ENCODE data around the gene UBTD2. TPM values are rescaled to one million over a fixed set of nuclear protein-coding genes. Genes with fewer than 3 reads are reported as not detected.

Gene UBTD2
- total RNA-seq, 4 donors from 2014 or later: 7.1 to 15.1 (median 9.4) TPM

DNA sequence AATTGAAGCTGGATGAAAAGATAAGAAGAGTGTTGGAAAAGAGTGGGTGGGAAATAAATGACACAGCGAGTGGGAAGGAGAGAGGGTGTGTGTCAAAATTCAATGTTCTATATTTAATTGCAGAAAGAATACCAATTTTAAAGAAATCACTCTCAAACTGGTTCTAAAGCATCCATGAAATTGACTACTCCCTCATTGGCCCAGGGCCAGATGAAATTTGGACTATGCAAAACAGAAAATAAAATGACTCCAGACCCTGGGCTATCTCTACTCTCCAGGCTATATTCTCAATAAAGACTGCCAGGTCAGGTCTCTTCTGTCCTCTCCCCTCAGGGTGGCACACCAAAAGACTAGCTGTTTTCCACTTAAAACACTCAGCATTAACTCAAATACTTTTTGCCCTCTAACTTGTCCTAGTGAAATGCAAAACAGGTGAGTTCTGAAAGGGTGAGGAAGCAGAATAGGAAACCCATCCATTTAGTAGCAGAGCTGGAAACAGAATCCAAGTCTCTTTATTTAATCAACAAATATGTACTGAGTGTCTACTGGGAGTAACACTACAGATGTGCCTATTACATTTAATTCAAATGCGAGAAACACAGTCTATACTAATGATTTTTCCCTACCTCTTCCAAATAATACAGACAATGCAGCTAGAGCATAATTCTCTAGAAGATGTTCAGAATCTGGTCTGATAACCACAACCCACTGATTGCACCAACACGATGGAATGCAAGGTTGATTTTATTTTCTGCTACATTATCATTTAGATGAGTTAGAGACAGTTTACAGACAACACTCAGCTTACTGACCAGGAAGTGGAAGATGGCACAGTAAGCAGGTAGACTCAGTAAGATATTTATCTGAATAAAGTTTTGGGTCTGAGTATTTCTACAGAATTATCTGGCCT is 47.5 kb downstream of the UBTD2 start:
- H3K4me3 ChIP-seq (ENCODE audit: low read depth, poor library complexity, severe bottlenecking): no peak overlapping the region
- no peak for DNase-seq (ENCODE audit: low spot score in 2 of 2)
- no peak for TF ChIP-seq POLR2A (IDR thresholded peaks at IDR 0.05)
- TF ChIP-seq, protein P1, sequence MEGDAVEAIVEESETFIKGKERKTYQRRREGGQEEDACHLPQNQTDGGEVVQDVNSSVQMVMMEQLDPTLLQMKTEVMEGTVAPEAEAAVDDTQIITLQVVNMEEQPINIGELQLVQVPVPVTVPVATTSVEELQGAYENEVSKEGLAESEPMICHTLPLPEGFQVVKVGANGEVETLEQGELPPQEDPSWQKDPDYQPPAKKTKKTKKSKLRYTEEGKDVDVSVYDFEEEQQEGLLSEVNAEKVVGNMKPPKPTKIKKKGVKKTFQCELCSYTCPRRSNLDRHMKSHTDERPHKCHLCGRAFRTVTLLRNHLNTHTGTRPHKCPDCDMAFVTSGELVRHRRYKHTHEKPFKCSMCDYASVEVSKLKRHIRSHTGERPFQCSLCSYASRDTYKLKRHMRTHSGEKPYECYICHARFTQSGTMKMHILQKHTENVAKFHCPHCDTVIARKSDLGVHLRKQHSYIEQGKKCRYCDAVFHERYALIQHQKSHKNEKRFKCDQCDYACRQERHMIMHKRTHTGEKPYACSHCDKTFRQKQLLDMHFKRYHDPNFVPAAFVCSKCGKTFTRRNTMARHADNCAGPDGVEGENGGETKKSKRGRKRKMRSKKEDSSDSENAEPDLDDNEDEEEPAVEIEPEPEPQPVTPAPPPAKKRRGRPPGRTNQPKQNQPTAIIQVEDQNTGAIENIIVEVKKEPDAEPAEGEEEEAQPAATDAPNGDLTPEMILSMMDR (IDR thresholded peaks at IDR 0.05): no peak
- intact Hi-C loops (cut with DNase I; ENCODE audit: low total_unique reads): no loop called here
- WGBS, 2 donors: 74 to 75% methylated on average over 3 of the region's 3 CpGs

DNA sequence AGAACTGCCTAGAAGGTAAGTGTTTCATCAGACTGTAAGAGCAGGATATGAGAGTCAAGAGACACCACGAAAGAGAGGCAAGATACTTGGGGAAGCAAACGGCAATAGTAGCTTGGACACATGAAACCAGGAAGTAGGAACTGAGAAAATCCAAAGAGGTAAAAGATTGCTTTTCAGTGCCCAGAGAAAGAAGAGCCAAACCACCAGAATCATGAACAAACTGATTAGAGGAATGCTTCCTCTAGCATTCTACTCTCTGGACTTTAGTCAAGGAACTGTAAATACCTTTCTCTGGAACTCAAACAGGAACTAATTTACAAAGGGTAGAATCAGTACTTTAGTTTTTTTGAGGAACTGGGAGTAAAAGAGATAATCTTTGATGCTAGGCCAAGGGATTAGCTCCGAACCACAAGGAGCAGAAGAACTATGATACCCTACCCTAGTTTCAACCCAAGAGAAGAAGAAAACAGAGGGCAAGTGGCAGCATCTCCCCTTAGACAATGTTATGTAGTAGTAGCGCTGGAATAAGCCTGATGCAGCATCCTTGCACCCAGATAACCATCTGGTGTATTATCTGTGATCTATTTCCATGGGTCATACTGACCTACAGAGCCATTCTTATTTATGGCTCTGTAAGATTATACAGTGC is 48.3 kb downstream of the UBTD2 start:
- intact Hi-C loops (cut with DNase I; ENCODE audit: low total_unique reads): no loop called here
- no peak overlapping the region for H3K4me3 ChIP-seq (ENCODE audit: low read depth, poor library complexity, severe bottlenecking)
- 45% methylated on average over 4 of the region's 4 CpGs for WGBS, 2 donors
- no peak for DNase-seq (ENCODE audit: low spot score in 2 of 2)
- TF ChIP-seq, protein P1 (IDR thresholded peaks at IDR 0.05): no peak
- TF ChIP-seq POLR2A (IDR thresholded peaks at IDR 0.05): no peak

DNA sequence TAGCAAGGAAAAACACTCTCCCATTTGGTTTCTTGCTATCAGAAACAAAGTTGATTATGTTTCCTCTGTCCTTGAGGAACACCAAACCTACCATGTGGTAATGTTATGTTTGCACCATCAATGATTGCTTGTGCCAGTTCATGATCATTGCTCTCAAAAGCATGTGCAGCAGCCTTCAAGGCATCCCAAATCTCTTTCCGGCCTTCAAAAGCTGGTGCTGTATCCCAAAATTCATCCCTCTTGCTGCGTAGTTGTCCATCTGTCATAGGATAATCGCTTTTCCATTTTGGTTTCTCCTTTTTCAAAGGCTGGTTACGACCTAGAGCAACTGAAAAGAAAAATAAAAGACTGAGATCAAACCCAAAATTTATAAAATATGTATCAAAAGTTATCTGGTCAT is 49.5 kb downstream of the UBTD2 start:
- TF ChIP-seq POLR2A (IDR thresholded peaks at IDR 0.05): no peak
- TF ChIP-seq, protein P1 (IDR thresholded peaks at IDR 0.05): no peak
- H3K4me3 ChIP-seq (ENCODE audit: low read depth, poor library complexity, severe bottlenecking): no peak overlapping the region
- no peak for DNase-seq (ENCODE audit: low spot score in 2 of 2)
- intact Hi-C loops (cut with DNase I; ENCODE audit: low total_unique reads): no loop called here
- 96 to 98% methylated on average over 4 of the region's 4 CpGs for WGBS, 2 donors

DNA sequence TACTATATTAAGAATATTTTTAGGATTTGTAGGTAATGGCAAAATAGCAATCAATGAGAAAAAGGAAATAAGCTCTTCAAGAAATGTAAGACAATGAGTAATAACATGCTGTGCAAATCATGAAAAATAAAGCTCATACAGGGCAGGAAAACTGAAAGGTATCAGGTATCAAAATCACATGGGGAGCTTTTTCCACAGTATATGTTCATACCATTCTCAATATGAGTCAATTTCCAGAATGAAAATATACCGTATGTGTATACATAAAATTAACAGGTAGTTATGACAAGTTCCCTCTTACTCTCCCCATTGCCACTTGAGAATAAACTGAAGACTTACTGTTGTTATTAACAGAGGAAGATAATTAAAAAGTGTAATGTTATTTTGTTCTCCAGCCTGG is 53.7 kb downstream of the UBTD2 start:
- 89 to 90% methylated on average over 1 of the region's 1 CpG for WGBS, 2 donors

DNA sequence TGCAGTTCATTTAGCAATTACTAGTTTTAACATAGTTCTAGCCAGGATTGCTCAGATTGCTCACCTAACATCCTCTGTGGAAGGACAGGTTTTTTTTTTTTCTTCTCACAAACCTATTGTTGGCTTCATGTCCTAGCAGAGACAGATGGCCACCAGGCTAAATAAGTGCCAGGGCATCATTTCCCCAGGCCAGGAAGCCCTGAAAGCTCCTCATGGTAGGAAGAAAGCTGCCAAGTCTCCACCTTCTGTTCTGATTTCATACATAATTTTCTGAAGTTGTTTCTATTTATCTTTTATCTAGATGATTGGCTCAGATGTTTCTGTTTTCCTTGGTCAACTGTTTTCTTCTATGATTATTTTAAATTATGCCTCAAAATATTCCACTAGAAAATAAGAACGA is 58.6 kb downstream of the UBTD2 start:
- no peak for DNase-seq (ENCODE audit: low spot score in 2 of 2)
- intact Hi-C loops (cut with DNase I; ENCODE audit: low total_unique reads): no loop called here
- TF ChIP-seq, protein P1 (IDR thresholded peaks at IDR 0.05): no peak
- TF ChIP-seq POLR2A (IDR thresholded peaks at IDR 0.05): no peak
- WGBS, 2 donors: 83 to 86% methylated on average over 1 of the region's 1 CpG
- H3K4me3 ChIP-seq (ENCODE audit: low read depth, poor library complexity, severe bottlenecking): no peak overlapping the region

More for the DNA sequence above, 53.7 kb downstream of the UBTD2 start:
- intact Hi-C loops (cut with DNase I; ENCODE audit: low total_unique reads): no loop called here
- DNase-seq (ENCODE audit: low spot score in 2 of 2): no peak
- H3K4me3 ChIP-seq (ENCODE audit: low read depth, poor library complexity, severe bottlenecking): no peak overlapping the region
- TF ChIP-seq, protein P1 (IDR thresholded peaks at IDR 0.05): no peak
- TF ChIP-seq POLR2A (IDR thresholded peaks at IDR 0.05): no peak
